ENCODE measurements around the gene MALRD1.

- TF ChIP-seq CTCF (IDR thresholded peaks at IDR 0.05), result no peak
- no peak for TF ChIP-seq POLR2AphosphoS5 (IDR thresholded peaks at IDR 0.05; ENCODE audit: low read depth, low read length)
- no peak for TF ChIP-seq REST (IDR thresholded peaks at IDR 0.05; ENCODE audit: insufficient read depth in 1 of 2, low read depth in 2 of 2, low read length in 1 of 2)
- TF ChIP-seq SIN3A (IDR thresholded peaks at IDR 0.05; ENCODE audit: borderline replicate concordance, insufficient read depth, low read depth, low read length), result no peak
- no peak for TF ChIP-seq TCF7L2 (IDR thresholded peaks at IDR 0.05; ENCODE audit: low read depth, low read length)
Observed at GRCh38 chr10:19576576-19576975, 528.0 kb downstream of the MALRD1 start.

Data from Panc1 (cell line).